Astrocyte (in vitro differentiated cells and primary cell): ENCODE measurements around the gene ISLR. TPM values are rescaled to one million over a fixed set of nuclear protein-coding genes. Genes with fewer than 3 reads are reported as not detected.

Source experiments
- DNase-seq: peaks from one replicate; pipeline ENCODE4 v3.0.0-alpha.2; 2010; ENCODE audit warnings: low read depth
- FAIRE-seq: peaks from 2 replicates; lab custom pipeline; 2011; peaks lifted over from hg19 to GRCh38; lab: Jason Lieb, UNC
- H2AFZ ChIP-seq: 2 replicates; pipeline ENCODE4 v1.6.0; 2012; ENCODE audit warnings: low read depth, low read length, inconsistent platforms
- H3K27ac ChIP-seq: 2 replicates; pipeline ENCODE4 v1.5.1; 2011; ENCODE audit warnings: low read depth, low read length, inconsistent platforms
- H3K27me3 ChIP-seq: 2 replicates; pipeline ENCODE4 v1.6.0; 2011; ENCODE audit warnings: low read length, inconsistent platforms; ENCODE audit not compliant: insufficient read depth
- H3K36me3 ChIP-seq: 2 replicates; pipeline ENCODE4 v1.5.1; 2011; ENCODE audit warnings: low read length, inconsistent platforms; ENCODE audit not compliant: insufficient read depth
- H3K4me1 ChIP-seq: 2 replicates; pipeline ENCODE4 v1.5.1; 2011; ENCODE audit warnings: low read length, inconsistent platforms; ENCODE audit not compliant: insufficient read depth
- H3K4me2 ChIP-seq: 2 replicates; pipeline ENCODE4 v1.6.0; 2012; ENCODE audit warnings: low read length, inconsistent platforms
- H3K4me3 ChIP-seq: 2 replicates; pipeline ENCODE4 v1.5.1; 2011; ENCODE audit warnings: low read depth, mild to moderate bottlenecking, low read length, inconsistent platforms; ENCODE audit not compliant: insufficient read depth
- H3K79me2 ChIP-seq: 2 replicates; pipeline ENCODE4 v1.6.0; 2012; ENCODE audit warnings: mild to moderate bottlenecking, low read length, inconsistent platforms; ENCODE audit not compliant: insufficient read depth
- H3K9ac ChIP-seq: 2 replicates; pipeline ENCODE4 v1.6.0; 2012; ENCODE audit warnings: mild to moderate bottlenecking, low read length, inconsistent platforms
- H3K9me3 ChIP-seq: 2 replicates; pipeline ENCODE4 v1.5.1; 2012; ENCODE audit warnings: low read depth, mild to moderate bottlenecking, low read length, inconsistent platforms; ENCODE audit not compliant: insufficient read depth
- H4K20me1 ChIP-seq: 2 replicates; pipeline ENCODE4 v1.6.0; 2012; ENCODE audit warnings: low read length, inconsistent platforms; ENCODE audit not compliant: insufficient read depth
- H3K27ac Mint-ChIP-seq: one replicate; pipeline ENCODE4 v1.8.0; 2021; ENCODE audit warnings: mild to moderate bottlenecking, mixed read lengths; ENCODE audit not compliant: unreplicated experiment
- H3K27me3 Mint-ChIP-seq: one replicate; pipeline ENCODE4 v1.8.0; 2021; ENCODE audit warnings: low read depth, mixed read lengths; ENCODE audit not compliant: unreplicated experiment
- H3K36me3 Mint-ChIP-seq: one replicate; pipeline ENCODE4 v1.8.0; 2021; ENCODE audit warnings: low read depth, mixed read lengths; ENCODE audit not compliant: unreplicated experiment
- H3K4me1 Mint-ChIP-seq: one replicate; pipeline ENCODE4 v1.8.0; 2021; ENCODE audit warnings: low read depth, mixed read lengths; ENCODE audit not compliant: unreplicated experiment
- H3K4me3 Mint-ChIP-seq: one replicate; pipeline ENCODE4 v1.8.0; 2021; ENCODE audit warnings: mild to moderate bottlenecking, moderate library complexity, mixed read lengths; ENCODE audit not compliant: unreplicated experiment
- H3K9me3 Mint-ChIP-seq: one replicate; pipeline ENCODE4 v1.8.0; 2021; ENCODE audit warnings: mild to moderate bottlenecking, mixed read lengths; ENCODE audit not compliant: unreplicated experiment
- CTCF ChIP-seq: IDR thresholded peaks from 2 replicates; pipeline ENCODE4 v1.5.1; 2011; ENCODE audit warnings: low read depth, mild to moderate bottlenecking, inconsistent platforms, low read length, moderate library complexity; ENCODE audit not compliant: insufficient read depth
- EZH2 ChIP-seq: IDR thresholded peaks from 2 replicates; pipeline ENCODE4 v1.6.1; 2012; ENCODE audit warnings: mild to moderate bottlenecking, low read length, inconsistent platforms; ENCODE audit not compliant: insufficient read depth
- total RNA-seq: library from RNA; stranded (reverse); gene quantifications from 2 replicates; pipeline ENCODE4 v1.2.1, GENCODE V29; 2021

Gene ISLR
- total RNA-seq, 1 donor from 2014 or later, result 1.6 TPM

DNA sequence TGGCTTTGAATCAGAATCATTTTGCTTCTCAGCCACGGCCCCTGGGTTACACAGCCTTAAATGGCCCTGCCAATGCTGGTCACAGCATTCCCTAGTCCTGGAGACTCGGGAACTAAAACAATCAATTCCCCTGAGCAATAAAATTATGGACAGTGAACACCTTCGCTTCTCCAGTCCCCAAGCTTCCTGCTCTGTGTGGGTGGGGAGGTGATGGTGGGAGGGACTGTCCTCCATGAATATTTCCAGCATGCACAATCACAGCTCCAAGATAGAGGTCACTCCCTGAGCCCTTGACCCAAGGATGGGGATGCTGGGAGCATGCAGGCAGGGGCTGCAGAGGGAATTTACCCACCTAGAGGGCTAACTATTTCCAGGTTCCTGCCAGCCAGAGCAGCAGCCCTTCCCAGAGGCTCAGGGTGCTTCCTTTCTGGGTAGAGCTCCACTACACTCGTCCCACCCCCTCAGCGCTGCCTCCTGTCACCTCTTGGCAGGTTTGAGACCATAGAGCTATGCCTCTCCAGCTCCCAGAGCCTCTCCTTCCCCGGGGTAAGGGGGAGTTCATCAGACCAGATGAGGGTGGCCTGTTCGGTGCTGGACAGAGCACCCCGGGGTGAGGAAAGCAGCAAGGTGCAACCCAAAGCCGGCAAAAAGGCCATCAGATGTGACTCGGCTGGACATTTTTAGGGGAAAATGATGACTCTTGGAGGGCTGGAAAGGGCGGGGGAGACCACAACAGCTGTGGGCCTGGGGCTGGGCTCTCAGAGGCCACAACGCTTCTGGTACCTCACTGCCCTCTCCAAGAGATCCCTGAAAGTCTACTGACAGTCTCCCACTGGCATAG is 48.1 kb downstream of the ISLR start:
- Histone ChIP-seq H3K4me1 (peaks cover 16% of the 10 kb centered on the region), H4K20me1 (no peaks in the 10 kb centered on the region), H3K36me3 (no peaks in the 10 kb centered on the region), H3K4me2 (no peak overlapping the region), H3K4me3 (no peak overlapping the region), H3K27me3 (peaks cover 11% of the 10 kb centered on the region), H3K79me2 (no peaks in the 10 kb centered on the region), H3K27ac (no peak overlapping the region), H3K9ac (no peak overlapping the region), H2AFZ (no peak overlapping the region), H3K9me3 (no peaks in the 10 kb centered on the region)
- peak overlapping the region; percentile 26 for H3K27ac Mint-ChIP-seq
- TF ChIP-seq EZH2, result no peak
- TF ChIP-seq CTCF, result no peak
- H3K4me3 Mint-ChIP-seq, result no peak overlapping the region
- peaks cover 54% of the 10 kb centered on the region for H3K27me3 Mint-ChIP-seq
- DNase-seq, result no peak
- peaks cover 26% of the 10 kb centered on the region for H3K4me1 Mint-ChIP-seq
- FAIRE-seq, result no peak
- no peaks in the 10 kb centered on the region for H3K9me3 Mint-ChIP-seq
- no peaks in the 10 kb centered on the region for H3K36me3 Mint-ChIP-seq

DNA sequence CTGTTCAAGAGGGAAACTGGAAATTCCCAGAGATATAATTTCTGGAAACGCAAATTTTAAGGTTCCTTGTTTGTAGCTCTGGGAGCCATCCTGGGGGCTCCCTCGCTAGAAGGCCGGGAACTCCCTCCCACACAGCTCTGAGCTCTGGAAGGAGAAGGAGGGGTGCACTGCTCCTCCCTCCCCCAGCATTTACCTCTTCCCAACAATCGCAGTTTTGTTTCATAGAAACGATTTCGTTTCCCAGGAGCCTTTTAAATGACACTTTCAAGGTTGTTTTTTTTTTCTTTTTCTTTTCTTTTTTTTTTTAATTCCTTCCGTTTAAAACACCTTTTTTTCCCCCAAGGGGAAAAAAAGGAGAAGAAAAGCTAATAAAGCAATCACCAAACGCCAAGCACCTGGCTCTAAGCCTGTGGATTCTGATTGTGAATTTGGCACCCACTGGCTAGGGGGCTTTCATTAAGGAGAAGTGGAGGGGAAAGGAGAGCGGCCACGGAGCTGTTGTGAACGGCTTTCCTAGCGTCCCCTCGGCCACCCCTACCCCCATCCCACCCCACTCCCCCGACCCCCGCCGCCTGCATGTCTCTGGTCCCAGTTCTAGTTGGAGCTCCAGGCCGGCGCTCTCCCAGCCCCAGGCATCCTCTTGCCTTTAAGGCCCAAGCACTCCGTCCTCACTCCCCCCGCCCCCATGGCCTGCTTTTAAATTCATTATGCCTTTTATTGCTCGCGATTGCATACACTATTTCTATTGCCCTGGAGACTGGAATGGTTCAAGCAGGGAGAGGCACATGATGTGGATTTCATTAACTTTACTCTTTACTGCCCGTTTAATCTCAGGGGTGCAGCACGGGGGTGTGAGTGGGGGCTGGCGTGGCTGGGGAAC is 49.0 kb downstream of the ISLR start:
- H3K4me2 ChIP-seq, result no peak overlapping the region
- H3K4me1 Mint-ChIP-seq, result peaks cover 26% of the 10 kb centered on the region

More for the DNA sequence above, 49.0 kb downstream of the ISLR start:
- no peak overlapping the region for H3K4me3 Mint-ChIP-seq
- H3K9ac ChIP-seq, result no peak overlapping the region
- TF ChIP-seq CTCF (no peak), EZH2 (no peak)
- no peaks in the 10 kb centered on the region for H3K36me3 ChIP-seq
- no peak overlapping the region for H3K27ac ChIP-seq
- H3K79me2 ChIP-seq, result no peaks in the 10 kb centered on the region
- no peaks in the 10 kb centered on the region for H3K36me3 Mint-ChIP-seq
- DNase-seq (no peak), FAIRE-seq (no peak)
- peaks cover 51% of the 10 kb centered on the region for H3K27me3 Mint-ChIP-seq
- H3K27ac Mint-ChIP-seq, result no peak overlapping the region
- no peak overlapping the region for H3K4me3 ChIP-seq
- peaks cover 16% of the 10 kb centered on the region for H3K4me1 ChIP-seq
- H4K20me1 ChIP-seq, result no peaks in the 10 kb centered on the region
- no peaks in the 10 kb centered on the region for H3K9me3 Mint-ChIP-seq
- peaks cover 11% of the 10 kb centered on the region for H3K27me3 ChIP-seq
- no peak overlapping the region for H2AFZ ChIP-seq
- no peaks in the 10 kb centered on the region for H3K9me3 ChIP-seq
